Lung microvascular endothelial cell (primary cell): Measurements from ENCODE around the gene TNFAIP2. TPM values are rescaled to one million over a fixed set of nuclear protein-coding genes. Genes with fewer than 3 reads are reported as not detected.

Experiments used
- DNase-seq, 2 donors: peaks; one replicate each; pipeline versions ENCODE4 v3.0.0 to v3.0.0-alpha.2; 2010; ENCODE audit warnings: low read depth in 2 of 2
- total RNA-seq: library from RNA; depleted of rRNA; stranded (reverse); fragments of >200 nt; gene quantifications from 2 replicates; pipeline ENCODE4 v1.2.1, GENCODE V29; 2014

Gene TNFAIP2
- total RNA-seq, 1 donor from 2014 or later = 21.0 TPM

DNA sequence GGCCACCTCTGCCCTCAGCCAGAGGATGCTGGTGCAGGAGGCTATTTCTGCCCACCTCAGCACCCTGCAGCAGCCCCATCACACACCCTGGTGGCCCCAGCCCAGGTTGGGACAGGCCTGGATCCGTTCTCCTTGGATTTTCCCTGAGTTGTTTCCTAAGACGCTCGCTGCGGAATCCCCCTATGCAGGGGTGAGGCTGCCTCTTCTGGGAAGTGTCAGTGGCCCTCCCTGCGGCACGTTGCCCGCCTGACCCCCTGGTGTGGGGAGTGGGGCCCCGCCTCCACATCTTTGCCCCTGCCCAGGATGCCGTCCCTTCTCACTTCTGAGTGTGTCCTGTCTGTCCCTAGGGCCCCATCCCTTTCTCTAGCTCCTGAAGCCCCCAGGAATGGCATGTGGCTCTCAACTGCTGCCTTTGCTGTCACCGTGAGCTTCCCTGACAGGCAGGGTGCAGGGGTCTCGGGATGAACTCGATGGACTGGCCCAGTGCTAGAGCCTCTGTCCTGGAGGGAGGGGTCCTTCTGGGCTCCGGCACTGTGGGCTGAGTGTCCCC lies 29.3 kb upstream of the TNFAIP2 start:
- no peak for DNase-seq

DNA sequence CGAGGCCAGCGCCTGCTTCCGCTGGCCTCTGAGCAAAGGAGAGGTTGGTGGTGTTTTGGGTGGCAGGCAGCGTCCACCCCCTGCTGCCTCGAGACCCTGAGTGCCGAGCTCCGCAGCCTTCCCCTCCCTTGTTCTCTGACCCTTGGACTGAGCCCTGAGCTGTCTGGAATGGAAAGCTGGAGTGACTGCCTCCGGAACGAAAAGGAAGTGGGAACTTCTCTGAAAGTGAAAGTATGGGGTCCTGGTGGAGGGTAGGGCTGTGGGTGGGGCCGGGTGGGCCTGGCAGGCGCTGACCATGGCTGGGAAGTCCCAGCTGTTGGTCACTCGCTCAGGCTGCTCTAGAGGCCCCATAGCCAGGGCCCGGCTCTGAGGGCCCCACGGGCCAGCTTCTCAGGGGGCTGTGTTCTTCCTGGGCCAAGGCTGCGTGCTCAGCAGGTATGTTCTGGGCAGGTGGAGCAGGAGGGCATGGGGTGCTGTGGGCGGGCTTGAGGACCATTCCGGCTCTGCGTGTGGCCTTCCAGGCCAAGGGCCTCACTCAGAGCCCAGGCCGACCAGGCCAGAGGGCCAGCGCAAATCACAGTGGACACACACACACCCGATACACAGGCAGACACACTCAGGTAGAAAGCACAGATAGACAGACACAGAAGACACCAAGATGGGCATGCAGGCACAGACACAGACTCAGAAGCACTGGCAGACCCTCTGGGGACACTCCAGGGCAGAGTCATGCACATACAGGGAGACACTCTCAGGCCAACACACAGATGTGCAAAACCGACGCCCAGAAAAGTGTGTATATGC lies 28.7 kb upstream of the TNFAIP2 start, which contains the start of gene EXOC3L4:
Gene EXOC3L4, plus strand, starts transcription at position 320 of the 804 bp plus-strand sequence. CDS start 5,495 bp downstream, outside the sequence.
- no peak for DNase-seq

DNA sequence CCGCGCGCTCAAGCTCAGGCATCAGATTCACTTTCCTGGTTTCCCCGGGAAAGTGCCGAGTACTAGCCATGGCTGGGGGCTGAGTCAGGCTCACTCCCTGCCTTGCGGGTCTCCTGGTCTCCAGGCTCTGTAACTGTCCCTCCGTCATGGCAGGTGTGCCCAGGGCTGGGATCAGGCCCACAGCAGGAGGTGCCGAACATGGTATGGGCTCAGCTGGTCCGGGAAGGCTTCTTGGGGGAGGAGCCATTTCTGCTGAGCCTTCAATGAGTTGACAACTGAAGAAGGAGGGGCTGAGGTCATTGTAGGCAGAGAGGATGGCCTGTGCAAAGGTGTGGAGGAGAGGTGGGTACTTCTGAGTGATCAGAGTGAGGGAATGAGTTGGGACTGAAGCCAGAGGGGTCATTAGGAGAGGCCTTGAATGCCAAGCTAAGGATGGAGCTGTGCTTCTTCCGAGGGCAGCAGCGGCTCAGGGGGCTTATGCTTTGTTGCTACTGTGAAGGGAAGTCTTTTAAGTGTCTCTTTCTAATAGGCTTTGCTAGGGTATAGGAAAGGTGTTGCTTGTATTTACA lies 28.0 kb upstream of the TNFAIP2 start:
- DNase-seq = no peak

DNA sequence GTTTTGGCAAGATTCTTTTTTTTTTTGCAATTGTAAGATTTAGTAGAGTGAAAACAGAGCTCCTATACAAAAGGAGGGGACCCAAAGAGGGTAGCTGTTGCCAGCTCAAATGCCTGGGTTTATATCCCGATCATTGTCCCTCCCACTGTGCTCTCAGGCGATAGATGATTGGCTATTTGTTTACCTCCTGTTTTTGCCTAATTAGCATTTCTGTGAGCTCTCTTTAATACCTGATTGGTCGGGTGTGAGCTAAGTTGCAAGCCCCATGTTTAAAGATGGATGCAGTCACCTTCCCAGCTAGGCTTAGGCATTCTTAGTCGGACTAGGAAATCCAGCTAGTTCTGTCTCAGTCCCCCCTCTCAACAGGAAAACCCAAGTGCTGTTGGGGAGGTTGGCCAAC lies 26.9 kb upstream of the TNFAIP2 start:
- no peak for DNase-seq

GRCh38 chr14:103097244-103097993 lies 25.8 kb upstream of the TNFAIP2 start:
- no peak for DNase-seq

DNA sequence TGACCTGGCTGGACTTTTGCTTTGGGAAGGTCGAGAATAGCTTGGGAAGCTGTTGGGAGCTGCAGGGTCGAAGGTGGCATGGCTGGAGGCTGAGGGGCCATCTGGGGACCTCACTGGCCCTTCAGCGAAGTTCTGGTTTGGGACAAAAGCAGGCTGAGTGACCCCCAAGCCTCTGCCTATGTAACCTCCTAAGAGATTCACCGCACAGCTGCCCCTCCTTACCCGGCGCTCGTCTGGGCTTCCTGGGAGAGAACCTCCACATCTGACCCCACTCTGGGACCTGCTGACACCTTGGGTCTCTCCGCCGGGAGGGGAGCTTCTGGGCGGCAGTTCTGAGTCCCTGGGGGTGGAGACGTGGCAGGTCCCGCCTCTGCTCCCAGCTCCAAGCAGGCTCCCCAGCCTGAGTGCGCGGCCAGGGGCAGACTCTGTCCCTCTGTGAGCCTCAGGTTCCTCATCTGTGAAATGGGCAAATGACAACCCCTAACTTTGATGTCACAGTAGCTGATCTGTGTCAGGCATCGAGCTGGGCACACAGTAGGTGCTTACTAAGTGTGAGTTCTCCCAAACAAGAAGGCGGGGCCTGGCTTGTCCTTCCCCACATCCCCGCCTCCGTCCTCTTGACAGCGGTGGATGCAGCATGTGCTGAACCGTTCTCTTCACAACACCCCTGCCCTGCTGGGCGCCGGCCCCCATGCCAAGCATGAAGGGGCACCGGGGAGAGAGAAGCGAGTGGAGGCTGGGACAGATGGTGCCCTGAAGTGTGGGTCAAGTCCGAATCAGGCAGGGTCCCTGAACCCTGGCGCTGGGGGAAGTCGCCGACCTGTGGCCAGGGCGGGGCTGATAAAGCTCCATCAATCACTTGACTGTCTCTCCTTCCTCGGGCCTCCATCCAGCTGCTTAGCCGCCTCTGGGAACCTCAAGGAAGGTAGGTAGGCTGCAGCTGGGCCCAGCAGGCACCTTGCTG lies 25.0 kb upstream of the TNFAIP2 start:
- DNase-seq = no peak

GRCh38 chr14:103099081-103099732 lies 24.1 kb upstream of the TNFAIP2 start:
- DNase-seq = no peak

- DNase-seq = no peak
Observed at GRCh38 chr14:103099733-103100280, 23.5 kb upstream of the TNFAIP2 start.

- DNase-seq = no peak
Observed at GRCh38 chr14:103100281-103101121, 22.8 kb upstream of the TNFAIP2 start.

DNA sequence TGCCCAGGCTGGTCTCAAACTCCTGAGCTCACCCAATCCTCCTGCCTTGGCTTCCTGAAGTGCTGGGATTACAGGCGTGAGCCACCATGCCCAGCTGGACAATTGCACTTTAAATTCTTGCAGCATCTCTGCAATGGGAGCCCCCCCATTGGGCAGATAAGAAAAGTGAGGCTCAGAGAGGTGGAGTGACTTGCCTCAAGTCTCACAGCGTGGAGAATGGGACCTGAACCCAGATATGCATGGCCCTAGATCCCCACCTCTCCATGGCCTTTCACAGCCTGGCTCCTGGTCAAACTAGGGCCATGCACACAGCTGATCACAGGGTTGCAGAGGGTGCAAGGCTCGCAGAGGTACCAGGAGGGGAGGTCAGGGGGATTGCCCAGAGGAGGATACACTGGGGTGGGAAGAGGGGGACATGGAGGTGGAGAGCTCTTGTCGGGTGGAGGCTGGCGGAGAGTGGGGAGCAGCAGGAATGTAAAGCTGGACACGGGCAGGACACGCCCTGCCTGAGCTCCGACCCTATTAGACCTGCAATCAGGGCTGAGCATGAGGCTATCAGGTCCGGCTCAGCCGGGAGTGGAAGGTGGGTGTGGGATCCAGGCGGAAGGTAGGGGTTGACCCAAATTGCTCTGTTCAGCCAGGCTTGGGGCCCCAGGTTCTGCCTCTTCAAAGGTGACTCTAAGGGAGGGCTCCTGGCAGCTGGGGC lies 21.9 kb upstream of the TNFAIP2 start:
- DNase-seq = no peak

- peak; percentile 22 to 48 for DNase-seq
Observed at GRCh38 chr14:103101963-103102688, 21.1 kb upstream of the TNFAIP2 start.

DNA sequence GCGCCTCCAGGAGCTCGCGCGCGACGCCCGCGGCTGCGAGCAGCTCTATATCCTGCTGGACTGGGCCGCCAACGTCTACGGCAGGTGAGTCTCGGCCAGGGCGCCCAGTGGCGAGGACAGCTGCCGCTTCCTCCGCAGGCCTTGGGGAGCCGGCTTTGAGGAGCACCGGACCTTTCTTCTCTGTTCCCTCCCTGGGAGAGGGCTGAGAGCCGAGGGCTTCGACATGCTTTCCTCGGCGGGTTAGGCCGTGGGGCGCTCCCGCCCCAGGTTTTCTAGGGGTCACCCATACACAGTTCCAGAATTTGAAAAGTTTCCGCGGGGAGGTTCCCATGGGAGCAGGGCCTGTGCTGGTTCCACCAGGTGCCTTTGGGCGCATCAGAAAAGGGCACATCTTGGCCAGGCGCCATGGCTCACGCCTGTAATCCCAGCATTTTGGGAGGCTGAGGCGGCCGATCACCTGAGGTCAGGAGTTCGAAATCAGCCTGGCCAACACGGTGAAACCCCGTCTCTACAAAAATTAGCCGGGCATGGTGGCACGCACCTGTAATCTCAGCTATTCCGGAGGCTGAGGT lies 20.5 kb upstream of the TNFAIP2 start:
- DNase-seq = no peak

DNA sequence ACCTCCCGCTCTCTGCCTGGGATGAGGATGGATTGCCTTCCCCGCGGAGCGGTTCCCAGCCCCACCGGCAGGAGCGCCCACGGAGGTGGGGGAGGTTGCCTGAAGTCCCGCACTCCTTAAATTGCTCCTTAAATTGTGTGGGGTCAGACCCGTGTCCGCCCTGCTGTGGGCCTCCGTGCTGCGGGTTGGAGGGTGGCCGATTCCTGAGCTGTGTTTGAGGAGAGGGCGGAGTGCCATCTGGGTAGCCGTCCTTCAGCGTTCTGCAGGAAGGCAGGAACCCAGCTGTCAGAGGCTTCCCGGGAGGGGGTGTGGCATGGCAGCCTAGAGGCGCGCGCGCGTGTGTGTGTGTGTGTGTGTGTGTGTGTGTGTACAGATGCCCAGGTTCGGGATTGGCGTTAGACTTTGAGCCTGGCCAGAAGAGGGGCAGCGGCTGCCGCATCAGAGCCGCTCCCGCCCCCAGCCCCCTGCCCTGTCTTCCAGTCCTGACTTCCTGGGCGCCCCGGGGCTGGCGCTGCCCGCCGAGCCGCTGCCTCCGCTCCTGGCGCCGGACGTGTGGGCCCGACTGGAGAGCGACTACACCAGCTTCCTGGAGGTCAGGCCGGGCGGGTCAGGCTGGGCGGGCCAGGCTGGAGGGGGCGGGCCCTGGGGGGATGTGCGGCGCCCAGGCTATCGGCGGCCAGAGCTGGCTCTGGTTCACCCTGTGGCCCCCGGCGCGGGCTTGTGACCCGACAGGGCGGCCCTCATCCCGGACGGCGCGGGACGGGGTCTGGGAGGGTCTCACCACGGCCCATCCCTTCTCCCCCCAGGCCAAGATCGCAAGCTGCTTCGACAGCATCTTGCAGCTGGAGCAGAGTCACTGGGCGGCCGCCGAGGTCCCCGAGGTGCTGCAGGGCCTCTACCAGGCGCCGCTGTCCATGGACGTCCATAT lies 19.5 kb upstream of the TNFAIP2 start:
- DNase-seq = peak; percentile 35 to 43

GRCh38 chr14:103104389-103104653 lies 18.9 kb upstream of the TNFAIP2 start:
- DNase-seq = no peak

DNA sequence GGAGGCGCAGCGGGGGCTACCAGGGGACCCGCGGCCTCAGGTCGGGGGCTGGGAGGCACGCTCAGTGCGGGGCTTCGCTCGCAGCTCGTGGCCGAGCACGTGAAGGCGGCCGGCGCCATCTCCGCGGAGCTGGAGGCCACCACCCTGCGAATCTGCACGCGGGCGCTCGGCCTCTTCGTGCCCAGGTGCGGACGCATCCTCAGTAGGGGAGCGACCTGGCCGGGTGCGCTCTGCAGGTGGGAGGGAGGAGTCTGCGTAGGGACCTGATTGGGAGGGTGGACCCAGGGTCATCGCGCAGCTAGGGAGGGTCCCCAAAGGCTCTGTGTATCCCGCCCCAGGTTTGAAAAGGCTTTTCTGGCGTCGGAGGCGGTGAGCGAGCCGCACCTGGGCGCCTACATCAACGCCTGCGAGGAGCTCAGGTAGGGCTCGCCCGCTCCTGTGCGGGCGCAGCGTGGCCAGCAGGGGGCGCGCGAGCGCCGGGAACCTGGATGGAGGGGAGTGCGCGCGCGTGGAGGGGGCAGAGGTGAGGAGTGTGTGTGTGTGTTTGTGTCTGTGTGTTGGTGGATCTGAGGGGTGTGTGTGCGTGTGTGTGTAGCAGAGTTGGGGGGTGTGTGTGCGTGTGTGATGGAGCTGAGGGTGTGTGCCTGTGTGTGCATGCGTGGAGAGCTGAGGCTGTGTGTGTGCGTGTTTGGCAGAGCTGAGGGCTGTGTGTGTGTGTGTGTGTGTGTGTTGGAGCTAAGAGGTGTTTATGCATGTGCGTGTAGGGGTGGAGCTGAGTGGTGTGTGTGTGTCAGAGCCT lies 18.4 kb upstream of the TNFAIP2 start:
- peak; percentile 37 to 68 for DNase-seq
